CD4-positive, alpha-beta memory T cell (primary cell): ENCODE results near the gene TNK2. TPM values are rescaled to one million over a fixed set of nuclear protein-coding genes. Genes with fewer than 3 reads are reported as not detected.
"Not testable (repeated sequence)": the region's sequence is repeated elsewhere in the genome, so short reads cannot be mapped to it uniquely, and the experiment has no call there.

Experiments used
- CTCF ChIA-PET: fragments of 350-600 bp; sonication (Branson Sonifier 250); formaldehyde crosslinking; loops from one replicate; lab custom pipeline; 2021; ENCODE audit warnings: inconsistent platforms; ENCODE audit not compliant: partially characterized antibody; lab: Charles Lee
- POLR2A ChIA-PET: fragments of 350-600 bp; sonication (Branson Sonifier 250); formaldehyde crosslinking; loops from one replicate; lab custom pipeline; 2021; ENCODE audit not compliant: partially characterized antibody; lab: Charles Lee
- DNase-seq, 5 donors: peaks; one replicate each; pipeline versions ENCODE4 v3.0.0 to v3.0.0-alpha.2; 2020 to 2022; ENCODE audit warnings: mixed read lengths in 1 of 5
- H3K27ac ChIP-seq: one replicate; pipeline ENCODE4 v1.7.0; 2013; ENCODE audit warnings: low read depth, low read length
- H3K27me3 ChIP-seq: 2 replicates; pipeline ENCODE4 v1.7.0; 2013; ENCODE audit warnings: mild to moderate bottlenecking, low read length, moderate library complexity; ENCODE audit not compliant: insufficient read depth
- H3K36me3 ChIP-seq: 2 replicates; pipeline ENCODE4 v1.7.0; 2013; ENCODE audit warnings: mild to moderate bottlenecking, low read length, moderate library complexity; ENCODE audit not compliant: insufficient read depth
- H3K4me1 ChIP-seq: 2 replicates; pipeline ENCODE4 v1.7.0; 2013; ENCODE audit warnings: mild to moderate bottlenecking, low read length, moderate library complexity; ENCODE audit not compliant: insufficient read depth
- H3K4me3 ChIP-seq, 2 donors: one replicate each; pipeline ENCODE4 v1.7.0; 2013; ENCODE audit warnings: low read length in 2 of 2, mild to moderate bottlenecking in 1 of 2
- H3K9me3 ChIP-seq, 2 donors: one replicate each; pipeline ENCODE4 v1.7.0; 2013; ENCODE audit warnings: low read length in 2 of 2, control low read depth in 1 of 2; ENCODE audit not compliant: control insufficient read depth in 1 of 2
- H3K27ac Mint-ChIP-seq, 7 donors: one replicate each; pipeline ENCODE4 v1.8.0; 2020 to 2021; ENCODE audit warnings: mixed read lengths in 7 of 7, mild to moderate bottlenecking in 6 of 7, inconsistent platforms in 3 of 7, moderate library complexity in 3 of 7
- H3K27me3 Mint-ChIP-seq, 2 donors: one replicate each; pipeline ENCODE4 v1.8.0; 2020 to 2021; ENCODE audit warnings: mixed read lengths in 2 of 2
- H3K36me3 Mint-ChIP-seq, 2 donors: one replicate each; pipeline ENCODE4 v1.8.0; 2020 to 2021; ENCODE audit warnings: mixed read lengths in 2 of 2, inconsistent platforms in 1 of 2, mild to moderate bottlenecking in 1 of 2
- H3K4me1 Mint-ChIP-seq, 4 donors: one replicate each; pipeline ENCODE4 v1.8.0; 2020 to 2021; ENCODE audit warnings: mixed read lengths in 4 of 4, mild to moderate bottlenecking in 1 of 4
- H3K4me3 Mint-ChIP-seq, 8 donors: one replicate each; pipeline ENCODE4 v1.8.0; 2020 to 2021; ENCODE audit warnings: mixed read lengths in 8 of 8, mild to moderate bottlenecking in 7 of 8, moderate library complexity in 6 of 8, inconsistent platforms in 3 of 8
- H3K9me3 Mint-ChIP-seq, 8 donors: one replicate each; pipeline ENCODE4 v1.8.0; 2020 to 2021; ENCODE audit warnings: mixed read lengths in 8 of 8, mild to moderate bottlenecking in 5 of 8, inconsistent platforms in 3 of 8, moderate library complexity in 1 of 8
- intact Hi-C: fragments of 100-400 bp; cut with micrococcal nuclease; formaldehyde crosslinking; loops from one replicate; pipeline ENCODE4 v1.15.1; 2023
- polyA plus RNA-seq, 2 donors: library from polyadenylated mRNA; unstranded; fragments of 300-500 nt; fragmentation: Illumina TruSeq; gene quantifications; one replicate each; pipeline ENCODE4 v1.2.3, GENCODE V29; 2021
- total RNA-seq, 2 experiments: library from RNA; stranded (reverse); gene quantifications; one replicate each; pipeline ENCODE4 v1.2.3, GENCODE V29; 2021

The TNK2 gene
- total RNA-seq (100 to 1,000 TPM; 136 to 164 TPM), polyA plus RNA-seq (1 to 10 TPM in 1 of 2 donors, under 1 TPM in 1; 0.18 to 3.4 TPM)

DNA sequence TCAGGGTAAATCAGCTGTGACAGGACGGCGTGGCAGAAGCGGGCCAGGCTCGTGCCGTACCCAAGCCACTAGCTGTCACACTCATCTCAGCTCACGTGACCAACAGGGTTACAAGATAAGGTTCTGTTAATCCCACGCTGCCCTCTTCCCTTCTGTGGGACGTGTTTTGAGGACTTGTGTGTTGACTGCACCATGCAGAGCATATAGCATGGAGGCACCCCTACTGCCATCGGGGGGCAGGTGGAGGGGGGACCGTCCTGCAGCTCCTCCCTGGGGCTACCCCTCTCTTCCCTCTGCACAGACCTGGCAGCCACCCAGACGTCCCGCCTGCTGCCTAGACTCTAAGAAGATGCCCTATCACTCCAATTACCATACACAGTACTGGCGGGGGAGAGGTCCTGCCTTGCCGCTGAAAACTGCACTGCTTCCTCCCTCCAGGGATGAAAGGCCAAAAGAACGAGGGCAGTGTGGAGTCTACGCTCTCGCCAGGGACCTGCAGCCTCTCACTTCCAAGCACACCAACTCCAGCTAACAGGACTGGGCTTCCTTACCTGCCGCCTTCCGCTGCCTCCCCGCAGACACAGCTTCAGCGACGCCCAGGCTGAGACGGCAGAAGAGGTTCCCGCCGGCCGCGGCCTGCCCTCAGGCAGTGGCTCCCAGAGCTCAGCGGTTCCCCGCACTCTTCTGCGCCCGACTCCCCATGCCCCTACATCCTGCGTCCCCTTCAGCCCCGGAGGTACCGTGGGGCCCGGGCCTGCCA lies at the start of gene TNK2:
TNK2 (minus strand) TSS at position 618 of the 760 bp plus-strand sequence. CDS start 19,963 bp downstream, outside the sequence.
- Mint-ChIP-seq H3K4me1 (peaks cover 33 to 60% (median 43%) of the 10 kb centered on the region in 4 donors), H3K36me3 (peaks cover 0 to 12% of the 10 kb centered on the region in 2 donors), H3K27me3 (no peaks in the 10 kb centered on the region), H3K27ac (peak within 1 kb of the TSS; percentile 98 to 100 (median 99)), H3K4me3 (peak within 1 kb of the TSS; percentile 89 to 99 (median 96)), H3K9me3 (no peaks in the 10 kb centered on the region)
- Histone ChIP-seq H3K4me1 (peaks cover 56% of the 10 kb centered on the region), H3K4me3 (peak within 1 kb of the TSS; percentile 53 to 81), H3K9me3 (no peaks in the 10 kb centered on the region), H3K27ac (peak within 1 kb of the TSS; percentile 85), H3K27me3 (no peaks in the 10 kb centered on the region), H3K36me3 (no peaks in the 10 kb centered on the region)
- POLR2A ChIA-PET = interaction anchor here (0.7 to 6.0 kb wide), 15 partner anchors 7 to 1034 kb away, joined by 3 to 245 read pairs (median 5); partner anchors contain the start of genes ACAP2, DYNLT2B, NCBP2 and PCYT1A
- intact Hi-C loops = loop anchor here (2.0 kb wide), 1 partner anchor 365 kb away; the partner anchor contains the start of gene PPP1R2
- CTCF ChIA-PET = interaction anchor here (0.9 to 15.9 kb wide), 8 partner anchors 7 to 638 kb away, joined by 3 to 479 read pairs (median 9); partner anchors contain the start of gene XXYLT1
- peak; percentile 52 to 83 (median 60) for DNase-seq

DNA sequence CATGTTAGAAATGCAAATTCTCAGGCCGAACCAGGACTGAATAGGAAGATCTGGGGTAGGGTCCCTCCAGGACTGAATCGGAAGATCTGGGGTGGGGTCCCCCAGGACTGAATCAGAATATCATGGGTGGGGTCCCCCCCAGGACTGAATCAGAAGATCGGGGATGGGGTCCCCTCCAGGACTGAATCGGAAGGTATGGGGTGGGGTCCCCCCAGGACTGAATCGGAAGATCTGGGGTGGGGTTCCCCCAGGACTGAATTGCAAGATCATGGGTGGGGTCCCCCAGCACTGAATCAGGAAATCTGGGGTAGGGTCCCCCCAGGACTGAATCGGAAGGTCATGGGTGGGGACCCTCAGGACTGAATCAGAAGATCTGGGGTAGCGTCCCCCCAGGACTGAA lies 48.2 kb upstream of the TNK2 start:
- ChIA-PET CTCF (no interaction called here), POLR2A (no interaction called here)
- intact Hi-C loops = no loop called here
- Mint-ChIP-seq H3K36me3 (peaks cover 6 to 16% of the 10 kb centered on the region in 2 donors), H3K27me3 (no peaks in the 10 kb centered on the region), H3K27ac (peak overlapping the region in 1 of 7 donors; percentile 77), H3K4me3 (no peak overlapping the region), H3K4me1 (peaks cover 3 to 32% (median 19%) of the 10 kb centered on the region in 4 donors), H3K9me3 (no peaks in the 10 kb centered on the region)
- peaks cover 3% of the 10 kb centered on the region for H3K4me1 ChIP-seq
- H3K36me3 ChIP-seq = no peaks in the 10 kb centered on the region
- no peak for DNase-seq
- H3K27me3 ChIP-seq = no peaks in the 10 kb centered on the region
- no peaks in the 10 kb centered on the region for H3K9me3 ChIP-seq
- no peak overlapping the region for H3K4me3 ChIP-seq
- no peak overlapping the region for H3K27ac ChIP-seq

DNA sequence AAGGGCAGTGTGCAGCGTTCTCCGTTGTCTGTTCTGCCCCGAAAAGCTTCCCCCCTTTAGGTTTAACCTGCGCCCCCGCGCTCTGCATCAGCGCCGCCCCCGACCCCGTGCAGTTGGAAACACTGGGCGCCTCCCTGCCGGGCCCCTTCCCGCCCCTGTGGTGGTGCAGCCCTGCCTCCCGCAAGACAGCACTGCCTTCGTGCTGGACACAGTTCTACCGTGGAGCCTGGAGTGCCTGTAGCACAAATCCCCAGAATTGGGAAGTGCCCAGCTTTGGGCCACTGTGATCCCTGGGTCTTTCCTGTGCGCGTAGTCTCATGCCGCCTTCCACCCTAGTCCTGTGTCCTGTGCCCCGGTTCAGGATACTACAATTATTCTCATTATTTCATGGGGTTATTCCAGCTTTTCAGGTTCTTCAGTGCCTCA lies 47.1 kb upstream of the TNK2 start:
- H3K36me3 Mint-ChIP-seq, H3K9me3 Mint-ChIP-seq, H3K36me3 ChIP-seq, H3K4me1 ChIP-seq, H3K27ac ChIP-seq, H3K27me3 ChIP-seq, DNase-seq, CTCF ChIA-PET, H3K9me3 ChIP-seq, H3K4me3 ChIP-seq, intact Hi-C loops, POLR2A ChIA-PET, H3K27me3 Mint-ChIP-seq: not testable (repeated sequence)
- peak overlapping the region; percentile 65 to 89 (median 78) for H3K4me3 Mint-ChIP-seq
- H3K4me1 Mint-ChIP-seq = peaks cover 5 to 29% (median 16%) of the 10 kb centered on the region in 4 donors
- H3K27ac Mint-ChIP-seq = peak overlapping the region; percentile 52 to 89 (median 78)

- CTCF ChIA-PET, H3K9me3 Mint-ChIP-seq, H3K9me3 ChIP-seq, intact Hi-C loops, POLR2A ChIA-PET, H3K36me3 Mint-ChIP-seq, H3K36me3 ChIP-seq, H3K27me3 ChIP-seq, H3K4me1 ChIP-seq, H3K4me3 ChIP-seq, H3K27ac ChIP-seq, H3K27me3 Mint-ChIP-seq: not testable (repeated sequence)
- DNase-seq = peak in 1 of 5 donors; percentile 65
- Mint-ChIP-seq H3K4me3 (peak overlapping the region; percentile 64 to 89 (median 78)), H3K4me1 (peaks cover 5 to 32% (median 17%) of the 10 kb centered on the region in 4 donors), H3K27ac (peak overlapping the region in 4 of 7 donors; percentile 12 to 87 (median 56))
Measured at GRCh38 chr3:195954752-195955119, 46.4 kb upstream of the TNK2 start.

- H3K36me3 ChIP-seq, H3K4me1 ChIP-seq, H3K27me3 Mint-ChIP-seq, H3K27ac ChIP-seq, CTCF ChIA-PET, H3K27me3 ChIP-seq, intact Hi-C loops, H3K4me3 ChIP-seq, H3K9me3 Mint-ChIP-seq, POLR2A ChIA-PET, H3K36me3 Mint-ChIP-seq, H3K9me3 ChIP-seq: not testable (repeated sequence)
- Mint-ChIP-seq H3K4me1 (peaks cover 5 to 31% (median 15%) of the 10 kb centered on the region in 4 donors), H3K27ac (peak overlapping the region in 3 of 7 donors; percentile 48 to 87 (median 64)), H3K4me3 (peak overlapping the region; percentile 64 to 89 (median 78))
- peak; percentile 57 to 70 (median 64) for DNase-seq
Measured at GRCh38 chr3:195954052-195954751, 45.9 kb upstream of the TNK2 start.

GRCh38 chr3:195952590-195952989 lies 44.2 kb upstream of the TNK2 start:
- H3K27me3 Mint-ChIP-seq, intact Hi-C loops, H3K27ac ChIP-seq, H3K9me3 Mint-ChIP-seq, POLR2A ChIA-PET, H3K36me3 Mint-ChIP-seq, H3K27me3 ChIP-seq, CTCF ChIA-PET, H3K36me3 ChIP-seq, H3K4me3 ChIP-seq, H3K4me1 ChIP-seq, DNase-seq, H3K9me3 ChIP-seq: not testable (repeated sequence)
- Mint-ChIP-seq H3K27ac (peak overlapping the region in 3 of 7 donors; percentile 23 to 69 (median 31)), H3K4me1 (peaks cover 5 to 22% (median 10%) of the 10 kb centered on the region in 4 donors), H3K4me3 (peak overlapping the region in 3 of 8 donors; percentile 43 to 57 (median 52))
